Stimulated activated CD8-positive, alpha-beta memory T cell treated with anti-CD3 and anti-CD28 coated beads, Interleukin-7, amount 100 ng/mL, for 1 hour (primary cell): Measurements from ENCODE around the gene DISC1.
"Not testable (repeated sequence)": the region's sequence is repeated elsewhere in the genome, so short reads cannot be mapped to it uniquely, and the experiment has no call there.

Source experiments
- DNase-seq, 2 donors: peaks; one replicate each; pipeline ENCODE4 v3.0.0-alpha.2; 2020; ENCODE audit warnings: low read depth in 2 of 2

DISC1 gene

GRCh38 chr1:231770506-231771175, 144.1 kb downstream of the DISC1 start:
- DNase-seq = no peak

- DNase-seq = no peak
These were observed 148.2 kb downstream of the DISC1 start for GRCh38 chr1:231774719-231775335.

- no peak for DNase-seq
These were observed 149.6 kb downstream of the DISC1 start for GRCh38 chr1:231776010-231776756.

GRCh38 chr1:231776757-231777062, 150.1 kb downstream of the DISC1 start:
- DNase-seq = no peak

- no peak for DNase-seq
These were observed 151.6 kb downstream of the DISC1 start for GRCh38 chr1:231778009-231778719.

GRCh38 chr1:231779081-231779480, 152.5 kb downstream of the DISC1 start:
- DNase-seq = no peak

GRCh38 chr1:231781892-231782291, 155.3 kb downstream of the DISC1 start:
- no peak for DNase-seq

- not testable (repeated sequence) for DNase-seq
These were observed 158.5 kb downstream of the DISC1 start for GRCh38 chr1:231785073-231785472.

- no peak for DNase-seq
These were observed 159.5 kb downstream of the DISC1 start for GRCh38 chr1:231786126-231786525.

- no peak for DNase-seq
These were observed 166.0 kb downstream of the DISC1 start for GRCh38 chr1:231792634-231793033.

GRCh38 chr1:231793893-231794292, 167.3 kb downstream of the DISC1 start:
- DNase-seq = no peak

- DNase-seq = no peak
These were observed 169.6 kb downstream of the DISC1 start for GRCh38 chr1:231796141-231796540.

GRCh38 chr1:231799363-231799986, 172.9 kb downstream of the DISC1 start:
- no peak for DNase-seq

GRCh38 chr1:231800108-231800507, 173.5 kb downstream of the DISC1 start:
- no peak for DNase-seq

GRCh38 chr1:231801042-231801585, 174.5 kb downstream of the DISC1 start:
- DNase-seq = no peak

GRCh38 chr1:231803353-231803752, 176.8 kb downstream of the DISC1 start:
- no peak for DNase-seq

- no peak for DNase-seq
These were observed 180.3 kb downstream of the DISC1 start for GRCh38 chr1:231806623-231807495.

- no peak for DNase-seq
These were observed 181.0 kb downstream of the DISC1 start for GRCh38 chr1:231807541-231807940.

- DNase-seq = no peak
These were observed 181.5 kb downstream of the DISC1 start for GRCh38 chr1:231808116-231808515.

GRCh38 chr1:231808990-231809389, 182.4 kb downstream of the DISC1 start:
- no peak for DNase-seq

- no peak for DNase-seq
These were observed 183.8 kb downstream of the DISC1 start for GRCh38 chr1:231810415-231810814.
